Testis (tissue), 2 donors: ENCODE measurements around the gene EPHA6.

Experiments
- CTCF ChIP-seq, 3 experiments: fragments of 450-650 bp in 2 of 3; fragments of 200-600 bp in 1 of 3; sonication (generic) in 1 of 3; IDR thresholded peaks; one replicate each; pipeline ENCODE4 v1.5.1; 2016 to 2019; ENCODE audit warnings: antibody characterized with exemption in 3 of 3, mild to moderate bottlenecking in 2 of 3, moderate library complexity in 1 of 3
- POLR2A ChIP-seq: fragments of 450-650 bp; IDR thresholded peaks from one replicate; pipeline ENCODE4 v1.6.1; 2017; ENCODE audit warnings: antibody characterized with exemption, mild to moderate bottlenecking, moderate library complexity

GRCh38 chr3:97235179-97235578 lies 420.8 kb downstream of the EPHA6 start:
- TF ChIP-seq CTCF (IDR thresholded peaks at IDR 0.05) (no peak), POLR2A (no peak)
